Fibroblast of lung (primary cell): ENCODE results near the gene GOLGA7B.

Experiments used
- CTCF ChIP-seq, 2 donors: IDR thresholded peaks in 1 of 2; conservative IDR thresholded peaks in 1 of 2; 1 replicate in 1 of 2; 2 replicates in 1 of 2; pipeline ENCODE4 v1.5.1; 2011 to 2012; ENCODE audit warnings: low read length in 2 of 2, control low read depth in 1 of 2, inconsistent platforms in 1 of 2, low read depth in 1 of 2, mild to moderate bottlenecking in 1 of 2
- EZH2 ChIP-seq: IDR thresholded peaks from 2 replicates; pipeline ENCODE4 v1.5.1; 2012; ENCODE audit warnings: low read length, control low read depth, mild to moderate bottlenecking; ENCODE audit errors: missing control alignments

GRCh38 chr10:97898429-97898828 is 48.8 kb downstream of the GOLGA7B start:
- TF ChIP-seq CTCF (conservative IDR thresholded peaks at IDR 0.05 in 1 of 2, IDR thresholded peaks at IDR 0.05 in 1 of 2; ENCODE audit: low read depth in 1 of 2, low read length in 2 of 2) (no peak), EZH2 (no peak)
